Effector CD4-positive, alpha-beta T cell (primary cell): ENCODE data around the gene DNAJA3.
A peak's percentile ranks its signal among the peaks of the same experiment; 100 is the strongest.

Experiments
- DNase-seq: peaks from one replicate; pipeline ENCODE4 v3.0.0-alpha.2; 2020
- total RNA-seq: gene quantifications from one replicate; lab custom pipeline; 2026; lab: John Stamatoyannopoulos, UW

Gene DNAJA3
- 40.3 reads per million, percentile 63 among the genes with 10 or more reads in this experiment for total RNA-seq

- DNase-seq = peak; percentile 91
These were observed at the start of gene DNAJA3 for GRCh38 chr16:4425378-4426020. DNAJA3 (plus strand) TSS chr16:4425868; CDS start chr16:4425882, 14 bp downstream.

GRCh38 chr16:4376126-4376892, 49.4 kb upstream of the DNAJA3 start:
- no peak for DNase-seq

GRCh38 chr16:4376893-4377572, 48.6 kb upstream of the DNAJA3 start:
- no peak for DNase-seq

- no peak for DNase-seq
These were observed 48.0 kb upstream of the DNAJA3 start for GRCh38 chr16:4377573-4378154.

GRCh38 chr16:4378161-4378666, 47.5 kb upstream of the DNAJA3 start:
- no peak for DNase-seq

GRCh38 chr16:4378999-4379690, 46.5 kb upstream of the DNAJA3 start:
- DNase-seq = no peak

- no peak for DNase-seq
These were observed 45.3 kb upstream of the DNAJA3 start for GRCh38 chr16:4380119-4381063.

- no peak for DNase-seq
These were observed 44.4 kb upstream of the DNAJA3 start for GRCh38 chr16:4381072-4381934.

GRCh38 chr16:4381935-4382794, 43.5 kb upstream of the DNAJA3 start:
- DNase-seq = no peak

GRCh38 chr16:4382795-4383357, 42.8 kb upstream of the DNAJA3 start:
- no peak for DNase-seq

GRCh38 chr16:4383591-4384444, 41.9 kb upstream of the DNAJA3 start:
- DNase-seq = no peak

- no peak for DNase-seq
These were observed 41.1 kb upstream of the DNAJA3 start for GRCh38 chr16:4384509-4384942.

- DNase-seq = no peak
These were observed 40.4 kb upstream of the DNAJA3 start for GRCh38 chr16:4385066-4385788.

- DNase-seq = no peak
These were observed 39.7 kb upstream of the DNAJA3 start for GRCh38 chr16:4385789-4386450.

GRCh38 chr16:4386451-4386805, 39.2 kb upstream of the DNAJA3 start:
- DNase-seq = no peak

- DNase-seq = no peak
These were observed 38.6 kb upstream of the DNAJA3 start for GRCh38 chr16:4386951-4387565.
